WTC11 (cell line): ENCODE measurements around the gene MSI2.

Experiments
- TEAD1 ChIP-seq: sonication (generic); formaldehyde crosslinking; IDR thresholded peaks from 2 replicates; pipeline ENCODE4 v1.8.0; 2022; ENCODE audit warnings: mild to moderate bottlenecking, missing genetic modification reagents
- TF ChIP-seq, protein P1 (sequence below): fragments of 200-600 bp; IDR thresholded peaks from 2 replicates; pipeline ENCODE4 v1.8.0; 2022; ENCODE audit warnings: antibody characterized with exemption

GRCh38 chr17:57624386-57624785, 368.1 kb downstream of the MSI2 start:
- TF ChIP-seq, protein P1, sequence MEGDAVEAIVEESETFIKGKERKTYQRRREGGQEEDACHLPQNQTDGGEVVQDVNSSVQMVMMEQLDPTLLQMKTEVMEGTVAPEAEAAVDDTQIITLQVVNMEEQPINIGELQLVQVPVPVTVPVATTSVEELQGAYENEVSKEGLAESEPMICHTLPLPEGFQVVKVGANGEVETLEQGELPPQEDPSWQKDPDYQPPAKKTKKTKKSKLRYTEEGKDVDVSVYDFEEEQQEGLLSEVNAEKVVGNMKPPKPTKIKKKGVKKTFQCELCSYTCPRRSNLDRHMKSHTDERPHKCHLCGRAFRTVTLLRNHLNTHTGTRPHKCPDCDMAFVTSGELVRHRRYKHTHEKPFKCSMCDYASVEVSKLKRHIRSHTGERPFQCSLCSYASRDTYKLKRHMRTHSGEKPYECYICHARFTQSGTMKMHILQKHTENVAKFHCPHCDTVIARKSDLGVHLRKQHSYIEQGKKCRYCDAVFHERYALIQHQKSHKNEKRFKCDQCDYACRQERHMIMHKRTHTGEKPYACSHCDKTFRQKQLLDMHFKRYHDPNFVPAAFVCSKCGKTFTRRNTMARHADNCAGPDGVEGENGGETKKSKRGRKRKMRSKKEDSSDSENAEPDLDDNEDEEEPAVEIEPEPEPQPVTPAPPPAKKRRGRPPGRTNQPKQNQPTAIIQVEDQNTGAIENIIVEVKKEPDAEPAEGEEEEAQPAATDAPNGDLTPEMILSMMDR: no peak
- TF ChIP-seq TEAD1: no peak
